Stimulated activated CD8-positive, alpha-beta memory T cell treated with anti-CD3 and anti-CD28 coated beads, Interleukin-7, amount 100 ng/mL, for 1 hour (primary cell): ENCODE data around the gene ESPL1.
"Not testable (repeated sequence)": the region's sequence is repeated elsewhere in the genome, so short reads cannot be mapped to it uniquely, and the experiment has no call there.

Experiments used
- DNase-seq, 2 donors: peaks; one replicate each; pipeline ENCODE4 v3.0.0-alpha.2; 2020; ENCODE audit warnings: low read depth in 2 of 2

ESPL1 gene

GRCh38 chr12:53258541-53259539 is 9.3 kb upstream of the ESPL1 start:
- no peak for DNase-seq

GRCh38 chr12:53259891-53260290 is 8.2 kb upstream of the ESPL1 start:
- no peak for DNase-seq

DNA sequence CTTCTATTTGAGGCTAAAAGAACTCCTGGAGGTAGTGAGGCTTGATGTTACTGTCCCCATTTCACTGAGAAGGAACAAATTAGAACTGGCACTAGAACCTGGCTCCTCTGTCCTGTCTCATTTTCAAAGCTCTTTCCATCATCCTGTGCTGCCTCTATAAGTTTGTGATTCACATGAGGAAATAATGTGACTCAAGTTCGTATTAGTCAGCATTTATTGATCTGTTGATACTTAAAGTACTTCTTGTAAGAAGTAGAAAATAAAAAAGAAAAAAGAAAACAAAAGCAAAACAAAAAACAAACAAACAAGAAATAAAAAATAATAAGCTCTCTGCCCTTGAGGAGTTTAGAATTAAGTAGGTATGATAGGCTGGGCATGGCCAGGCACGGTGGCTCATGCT is 2.3 kb upstream of the ESPL1 start:
- no peak for DNase-seq

- no peak for DNase-seq
These were observed 647 bp upstream of the ESPL1 start for GRCh38 chr12:53267306-53267998.

- DNase-seq: no peak
These were observed 797 bp downstream of the ESPL1 start for GRCh38 chr12:53268630-53269562.

DNA sequence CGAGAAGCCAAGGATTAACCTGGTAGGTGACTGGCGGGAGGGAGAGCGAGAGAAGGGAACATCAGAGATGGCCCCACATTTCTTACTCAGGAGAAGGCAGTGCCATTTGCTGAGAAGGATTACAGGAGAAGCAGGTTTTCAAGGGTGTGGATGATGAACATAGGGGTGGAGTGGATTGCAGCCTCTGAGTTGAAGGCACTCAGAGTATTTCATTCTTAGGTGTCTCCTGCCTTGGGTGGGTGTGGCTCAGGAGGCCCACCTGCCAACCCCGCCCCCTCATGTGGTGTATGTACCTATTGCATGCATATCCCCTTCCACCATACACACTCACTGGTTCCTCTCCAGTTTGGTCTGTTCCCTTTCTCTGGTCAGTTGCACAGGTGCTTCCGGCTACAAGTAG is 6.3 kb downstream of the ESPL1 start:
- DNase-seq: no peak

DNA sequence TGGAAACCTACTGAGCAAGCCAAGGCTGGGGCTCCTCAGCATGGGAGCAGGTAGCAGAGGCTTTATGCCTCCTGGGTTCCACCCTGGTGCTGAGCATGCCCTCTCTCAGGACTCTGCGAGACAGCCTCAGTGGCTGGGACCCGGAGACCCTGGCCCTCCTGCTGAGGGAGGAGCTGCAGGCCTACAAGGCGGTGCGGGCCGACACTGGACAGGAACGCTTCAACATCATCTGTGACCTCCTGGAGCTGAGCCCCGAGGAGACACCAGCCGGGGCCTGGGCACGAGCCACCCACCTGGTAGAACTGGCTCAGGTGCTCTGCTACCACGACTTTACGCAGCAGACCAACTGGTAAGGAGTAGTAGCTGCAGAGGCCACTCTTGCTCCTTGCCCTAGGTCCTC is 8.4 kb downstream of the ESPL1 start:
- DNase-seq: no peak

DNA sequence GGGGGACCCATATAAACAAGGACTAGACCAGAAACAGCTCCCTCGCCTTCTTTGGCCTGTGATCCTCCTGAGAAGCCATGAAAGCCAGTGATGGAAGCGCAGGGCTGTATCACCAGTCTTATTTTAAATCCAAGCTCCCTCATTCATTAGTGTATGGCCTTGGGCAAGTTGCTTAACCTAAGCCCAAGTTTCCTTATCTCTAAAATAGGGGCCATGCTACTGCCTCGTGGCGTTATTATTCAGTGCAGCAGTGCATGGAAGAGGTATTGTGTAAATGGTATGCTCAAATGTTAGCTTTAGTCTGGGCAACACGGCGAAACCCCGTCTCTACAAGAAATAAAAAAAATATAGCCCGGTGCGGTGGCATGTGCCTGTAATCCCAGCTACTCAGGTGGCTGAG is 9.9 kb downstream of the ESPL1 start:
- DNase-seq: no peak

- DNase-seq: no peak
These were observed 11.3 kb downstream of the ESPL1 start for GRCh38 chr12:53279283-53279869.

DNA sequence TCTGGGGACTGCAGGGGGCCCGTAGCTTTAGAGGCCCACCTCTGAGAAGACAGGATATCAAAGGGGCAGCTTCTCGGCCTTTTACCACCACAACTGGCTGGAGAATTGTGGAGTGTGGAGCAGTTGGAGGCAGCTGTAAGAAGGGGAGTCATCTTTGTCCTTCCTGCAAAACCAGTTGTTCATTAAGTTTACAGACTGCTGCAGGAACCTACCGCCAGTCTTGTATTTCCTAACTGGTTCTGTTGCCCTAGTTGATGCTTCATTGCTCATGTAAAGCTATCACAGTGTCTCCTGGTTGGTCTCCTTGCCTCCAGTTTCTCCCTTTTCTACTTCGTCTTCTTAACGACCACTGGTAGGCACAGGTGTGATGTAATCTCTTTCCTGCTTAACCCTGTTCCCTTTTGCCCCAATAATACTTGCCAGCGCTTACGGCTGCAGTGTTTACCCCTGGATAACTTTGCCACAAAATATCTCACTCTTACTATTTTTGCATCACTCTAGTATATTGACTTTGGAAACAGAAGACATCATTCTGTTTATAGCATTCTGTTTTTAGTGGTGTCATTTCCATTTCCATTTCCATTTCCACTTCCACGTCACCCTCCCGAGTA is 11.9 kb downstream of the ESPL1 start:
- no peak for DNase-seq

GRCh38 chr12:53286448-53286847 is 18.3 kb downstream of the ESPL1 start:
- DNase-seq: no peak

DNA sequence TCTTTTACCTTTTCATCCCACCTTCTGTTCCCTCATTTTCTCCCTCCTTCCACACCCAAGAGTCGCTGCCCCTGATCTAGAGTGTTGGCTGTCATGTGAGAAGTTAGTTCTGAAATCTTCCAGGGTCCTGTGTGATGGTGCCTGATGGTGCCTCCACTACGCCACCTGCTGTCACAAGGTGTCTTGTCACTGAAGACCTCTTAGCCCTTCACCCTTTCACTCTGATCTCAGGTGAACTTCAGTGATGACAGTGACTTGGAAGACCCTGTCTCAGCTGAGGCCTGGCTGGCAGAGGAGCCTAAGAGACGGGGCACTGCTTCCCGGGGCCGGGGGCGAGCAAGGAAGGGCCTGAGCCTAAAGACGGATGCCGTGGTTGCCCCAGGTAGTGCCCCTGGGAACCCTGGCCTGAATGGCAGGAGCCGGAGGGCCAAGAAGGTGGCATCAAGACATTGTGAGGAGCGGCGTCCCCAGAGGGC is 19.7 kb downstream of the ESPL1 start:
- DNase-seq: peak; percentile 46 to 53

DNA sequence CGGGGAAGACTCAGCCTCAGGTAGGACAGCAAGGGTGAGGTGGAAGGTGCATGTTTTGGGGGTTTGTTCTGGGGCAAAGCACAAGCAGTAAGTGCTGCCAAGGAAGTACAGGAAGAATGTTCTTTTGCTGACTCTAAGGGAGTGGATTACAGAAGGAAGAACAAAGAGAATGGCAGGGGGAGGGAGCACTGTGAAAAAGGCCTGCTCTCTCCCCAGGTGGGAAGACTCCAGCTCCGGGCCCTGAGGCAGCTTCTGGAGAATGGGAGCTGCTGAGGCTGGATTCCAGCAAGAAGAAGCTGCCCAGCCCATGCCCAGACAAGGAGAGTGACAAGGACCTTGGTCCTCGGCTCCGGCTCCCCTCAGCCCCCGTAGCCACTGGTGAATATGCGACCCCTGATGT is 20.2 kb downstream of the ESPL1 start:
- DNase-seq: no peak

DNA sequence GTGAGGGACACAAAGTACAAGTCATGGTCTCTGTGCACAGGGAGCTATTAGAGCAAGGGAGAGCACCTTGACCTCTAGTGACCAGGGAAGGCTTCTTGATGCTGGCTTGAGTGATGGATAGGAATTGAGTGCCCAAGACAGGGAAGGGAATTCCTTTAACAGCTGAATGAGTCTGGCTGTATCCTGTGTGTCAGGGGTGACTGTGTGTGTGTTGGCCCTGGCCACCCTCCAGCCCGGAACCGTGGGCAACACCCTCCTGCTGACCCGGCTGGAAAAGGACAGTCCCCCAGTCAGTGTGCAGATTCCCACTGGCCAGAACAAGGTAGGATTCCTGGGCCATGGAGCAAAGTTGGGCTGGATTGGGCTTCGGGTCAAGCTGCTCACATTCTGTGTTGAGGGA is 21.8 kb downstream of the ESPL1 start:
- DNase-seq: no peak

DNA sequence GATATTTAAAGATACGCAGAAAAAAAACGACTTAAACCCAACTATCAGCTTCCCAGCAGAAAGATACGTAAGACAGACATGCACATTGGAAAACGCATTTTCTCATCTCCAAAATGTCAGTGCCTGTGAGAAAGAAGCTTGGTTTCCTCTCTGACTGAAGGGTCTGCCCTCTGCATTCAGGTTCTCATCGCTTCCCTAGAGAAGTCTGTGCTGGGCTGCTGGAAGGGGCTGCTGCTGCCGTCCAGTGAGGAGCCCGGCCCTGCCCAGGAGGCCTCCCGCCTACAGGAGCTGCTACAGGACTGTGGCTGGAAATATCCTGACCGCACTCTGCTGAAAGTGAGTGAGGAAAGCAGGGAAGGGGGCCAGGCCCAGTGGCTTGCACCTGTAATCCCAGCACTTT is 22.6 kb downstream of the ESPL1 start:
- DNase-seq: no peak

GRCh38 chr12:53292426-53292825 is 24.3 kb downstream of the ESPL1 start:
- no peak for DNase-seq

DNA sequence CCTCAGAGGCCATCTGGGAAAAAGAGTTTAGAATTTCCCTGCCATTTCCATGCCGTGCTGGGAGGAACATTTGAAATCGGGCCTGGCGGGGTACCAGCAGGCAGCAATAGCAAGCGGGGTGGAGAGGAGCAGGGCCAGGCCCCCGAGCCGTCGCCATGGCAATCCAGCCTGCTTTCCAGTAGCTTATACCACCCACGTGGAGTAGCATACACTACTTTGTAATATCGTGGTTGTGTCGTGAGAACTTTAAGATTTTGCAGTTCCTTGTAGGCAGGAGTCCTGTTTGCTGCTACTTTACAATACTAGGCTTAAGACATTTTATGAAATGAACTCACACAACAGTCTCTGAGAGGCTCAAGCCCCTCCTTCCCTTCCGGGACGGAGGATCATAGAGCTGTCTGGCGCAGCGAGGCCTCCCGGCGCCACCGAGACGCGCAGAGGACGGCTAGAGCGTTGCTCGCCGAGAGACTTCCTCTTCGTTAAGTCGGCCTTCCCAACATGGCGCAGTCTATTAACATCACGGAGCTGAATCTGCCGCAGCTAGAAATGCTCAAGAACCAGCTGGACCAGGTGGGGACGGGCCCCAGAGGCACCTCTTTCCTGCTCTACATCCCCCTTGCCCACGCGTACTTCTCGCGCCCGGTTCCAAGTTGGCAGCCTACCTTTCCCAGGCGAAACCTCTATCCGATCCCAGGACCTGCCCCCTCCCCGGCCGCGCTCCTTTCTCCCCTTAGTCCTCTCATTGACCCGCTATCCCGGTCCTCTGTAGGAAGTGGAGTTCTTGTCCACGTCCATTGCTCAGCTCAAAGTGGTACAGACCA is 27.2 kb downstream of the ESPL1 start, which contains the start of gene PFDN5:
TSS of gene PFDN5 (plus strand) at position 473 of the 821 bp plus-strand sequence. CDS start at position 499, 26 bp downstream.
- DNase-seq: peak; percentile 70 to 75

- DNase-seq: no peak
These were observed 27.8 kb downstream of the ESPL1 start for GRCh38 chr12:53295891-53296219.

DNA sequence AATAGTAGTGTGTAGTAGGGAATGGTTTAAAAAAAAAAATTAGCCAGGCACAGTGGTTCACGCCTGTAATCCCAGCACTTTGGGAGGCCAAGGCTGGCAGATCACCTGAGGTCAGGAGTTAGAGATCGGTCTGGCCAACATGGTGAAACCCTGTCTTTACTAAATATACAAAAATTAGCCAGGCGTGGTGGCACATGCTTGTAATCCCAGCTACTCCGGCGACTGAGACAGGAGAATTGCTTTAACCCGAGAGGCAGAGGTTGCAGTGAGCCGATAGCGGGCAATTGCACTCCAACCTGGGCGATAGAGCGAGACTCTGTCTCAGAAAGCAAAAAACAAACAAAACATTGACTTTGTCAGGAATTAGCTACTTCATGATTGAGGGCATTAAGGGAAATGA is 29.0 kb downstream of the ESPL1 start:
- not testable (repeated sequence) for DNase-seq

- no peak for DNase-seq
These were observed 30.1 kb downstream of the ESPL1 start for GRCh38 chr12:53298164-53298563.
